ENCODE data around the gene PTX4.

Gene PTX4

GRCh38 chr16:1459967-1460366 is 28.8 kb downstream of the PTX4 start:
- Histone ChIP-seq H3K9ac (ENCODE audit: low read depth, low read length) (no peak overlapping the region), H3K27me3 (ENCODE audit: insufficient read depth, low read length) (no peaks in the 10 kb centered on the region), H3K36me3 (ENCODE audit: insufficient read depth, low read depth, low read length) (peaks cover 17% of the 10 kb centered on the region; the same call in 1 of the 2 replicates), H3K27ac (ENCODE audit: low read length) (no peak overlapping the region), H3K9me3 (ENCODE audit: insufficient read depth, low read depth, low read length) (no peaks in the 10 kb centered on the region), H3K4me1 (ENCODE audit: insufficient read depth, low read length) (no peaks in the 10 kb centered on the region), H3K4me3 (ENCODE audit: low read length) (no peak overlapping the region)

GRCh38 chr16:1458977-1459341 is 29.8 kb downstream of the PTX4 start:
- no peaks in the 10 kb centered on the region for H3K4me1 ChIP-seq (ENCODE audit: insufficient read depth, low read length)
- no peak overlapping the region for H3K4me3 ChIP-seq (ENCODE audit: low read length)
- H3K9me3 ChIP-seq (ENCODE audit: insufficient read depth, low read depth, low read length), result no peaks in the 10 kb centered on the region
- no peak overlapping the region for H3K9ac ChIP-seq (ENCODE audit: low read depth, low read length)
- peaks cover 24% of the 10 kb centered on the region for H3K36me3 ChIP-seq (ENCODE audit: insufficient read depth, low read depth, low read length)
- H3K27ac ChIP-seq (ENCODE audit: low read length), result no peak overlapping the region
- H3K27me3 ChIP-seq (ENCODE audit: insufficient read depth, low read length), result no peaks in the 10 kb centered on the region

GRCh38 chr16:1458336-1458976 is 30.3 kb downstream of the PTX4 start:
- peaks cover 29% of the 10 kb centered on the region for H3K36me3 ChIP-seq (ENCODE audit: insufficient read depth, low read depth, low read length)
- H3K9ac ChIP-seq (ENCODE audit: low read depth, low read length), result no peak overlapping the region
- no peaks in the 10 kb centered on the region for H3K4me1 ChIP-seq (ENCODE audit: insufficient read depth, low read length)
- no peak overlapping the region for H3K27ac ChIP-seq (ENCODE audit: low read length)
- no peaks in the 10 kb centered on the region for H3K9me3 ChIP-seq (ENCODE audit: insufficient read depth, low read depth, low read length)
- no peaks in the 10 kb centered on the region for H3K27me3 ChIP-seq (ENCODE audit: insufficient read depth, low read length)
- no peak overlapping the region for H3K4me3 ChIP-seq (ENCODE audit: low read length)

- no peaks in the 10 kb centered on the region for H3K27me3 ChIP-seq (ENCODE audit: insufficient read depth, low read length)
- H3K36me3 ChIP-seq (ENCODE audit: insufficient read depth, low read depth, low read length), result peaks cover 34% of the 10 kb centered on the region
- H3K9ac ChIP-seq (ENCODE audit: low read depth, low read length), result no peak overlapping the region
- no peak overlapping the region for H3K27ac ChIP-seq (ENCODE audit: low read length)
- no peaks in the 10 kb centered on the region for H3K9me3 ChIP-seq (ENCODE audit: insufficient read depth, low read depth, low read length)
- no peaks in the 10 kb centered on the region for H3K4me1 ChIP-seq (ENCODE audit: insufficient read depth, low read length)
- no peak overlapping the region for H3K4me3 ChIP-seq (ENCODE audit: low read length)
Observed at GRCh38 chr16:1457489-1458245, 31.1 kb downstream of the PTX4 start.

- Histone ChIP-seq H3K27me3 (ENCODE audit: insufficient read depth, low read length) (no peaks in the 10 kb centered on the region), H3K9me3 (ENCODE audit: insufficient read depth, low read depth, low read length) (no peaks in the 10 kb centered on the region), H3K36me3 (ENCODE audit: insufficient read depth, low read depth, low read length) (peaks cover 34% of the 10 kb centered on the region), H3K9ac (ENCODE audit: low read depth, low read length) (no peak overlapping the region), H3K27ac (ENCODE audit: low read length) (no peak overlapping the region), H3K4me3 (ENCODE audit: low read length) (no peak overlapping the region), H3K4me1 (ENCODE audit: insufficient read depth, low read length) (no peaks in the 10 kb centered on the region)
Observed at GRCh38 chr16:1456951-1457350, 31.8 kb downstream of the PTX4 start.

GRCh38 chr16:1455190-1456171 is 33.3 kb downstream of the PTX4 start:
- H3K4me1 ChIP-seq (ENCODE audit: insufficient read depth, low read length), result no peaks in the 10 kb centered on the region
- H3K4me3 ChIP-seq (ENCODE audit: low read length), result no peak overlapping the region
- H3K36me3 ChIP-seq (ENCODE audit: insufficient read depth, low read depth, low read length), result peaks cover 37% of the 10 kb centered on the region
- H3K27me3 ChIP-seq (ENCODE audit: insufficient read depth, low read length), result no peaks in the 10 kb centered on the region
- H3K27ac ChIP-seq (ENCODE audit: low read length), result no peak overlapping the region
- H3K9me3 ChIP-seq (ENCODE audit: insufficient read depth, low read depth, low read length), result no peaks in the 10 kb centered on the region
- no peak overlapping the region for H3K9ac ChIP-seq (ENCODE audit: low read depth, low read length)

- Histone ChIP-seq H3K27ac (ENCODE audit: low read length) (no peak overlapping the region), H3K4me1 (ENCODE audit: insufficient read depth, low read length) (no peaks in the 10 kb centered on the region), H3K4me3 (ENCODE audit: low read length) (no peak overlapping the region)
Observed at GRCh38 chr16:1454561-1454960, 34.2 kb downstream of the PTX4 start.

GRCh38 chr16:1453316-1453715 is 35.4 kb downstream of the PTX4 start:
- Histone ChIP-seq H3K36me3 (ENCODE audit: insufficient read depth, low read depth, low read length) (peaks cover 37% of the 10 kb centered on the region), H3K9ac (ENCODE audit: low read depth, low read length) (no peak overlapping the region), H3K4me1 (ENCODE audit: insufficient read depth, low read length) (no peaks in the 10 kb centered on the region), H3K27me3 (ENCODE audit: insufficient read depth, low read length) (no peaks in the 10 kb centered on the region), H3K4me3 (ENCODE audit: low read length) (no peak overlapping the region), H3K9me3 (ENCODE audit: insufficient read depth, low read depth, low read length) (no peaks in the 10 kb centered on the region), H3K27ac (ENCODE audit: low read length) (no peak overlapping the region)

More at GRCh38 chr16:1454561-1454960, 34.2 kb downstream of the PTX4 start:
- Histone ChIP-seq H3K9me3 (ENCODE audit: insufficient read depth, low read depth, low read length) (no peaks in the 10 kb centered on the region), H3K27me3 (ENCODE audit: insufficient read depth, low read length) (no peaks in the 10 kb centered on the region), H3K9ac (ENCODE audit: low read depth, low read length) (no peak overlapping the region), H3K36me3 (ENCODE audit: insufficient read depth, low read depth, low read length) (peaks cover 37% of the 10 kb centered on the region)

- Histone ChIP-seq H3K36me3 (ENCODE audit: insufficient read depth, low read depth, low read length) (peaks cover 43% of the 10 kb centered on the region), H3K4me3 (ENCODE audit: low read length) (no peak overlapping the region), H3K27me3 (ENCODE audit: insufficient read depth, low read length) (no peaks in the 10 kb centered on the region), H3K4me1 (ENCODE audit: insufficient read depth, low read length) (no peaks in the 10 kb centered on the region), H3K9ac (ENCODE audit: low read depth, low read length) (no peak overlapping the region), H3K27ac (ENCODE audit: low read length) (no peak overlapping the region), H3K9me3 (ENCODE audit: insufficient read depth, low read depth, low read length) (no peaks in the 10 kb centered on the region)
Observed at GRCh38 chr16:1452530-1452929, 36.2 kb downstream of the PTX4 start.

- no peak overlapping the region for H3K9ac ChIP-seq (ENCODE audit: low read depth, low read length)
Observed at GRCh38 chr16:1451702-1452392, 36.9 kb downstream of the PTX4 start.

GRCh38 chr16:1450841-1451240 is 37.9 kb downstream of the PTX4 start:
- Histone ChIP-seq H3K36me3 (ENCODE audit: insufficient read depth, low read depth, low read length) (peaks cover 41% of the 10 kb centered on the region), H3K9me3 (ENCODE audit: insufficient read depth, low read depth, low read length) (no peaks in the 10 kb centered on the region), H3K27me3 (ENCODE audit: insufficient read depth, low read length) (no peaks in the 10 kb centered on the region), H3K27ac (ENCODE audit: low read length) (no peak overlapping the region), H3K4me3 (ENCODE audit: low read length) (no peak overlapping the region), H3K4me1 (ENCODE audit: insufficient read depth, low read length) (no peaks in the 10 kb centered on the region), H3K9ac (ENCODE audit: low read depth, low read length) (no peak overlapping the region)

More at GRCh38 chr16:1451702-1452392, 36.9 kb downstream of the PTX4 start:
- H3K4me1 ChIP-seq (ENCODE audit: insufficient read depth, low read length), result no peaks in the 10 kb centered on the region
- H3K4me3 ChIP-seq (ENCODE audit: low read length), result no peak overlapping the region
- H3K27me3 ChIP-seq (ENCODE audit: insufficient read depth, low read length), result no peaks in the 10 kb centered on the region
- no peaks in the 10 kb centered on the region for H3K9me3 ChIP-seq (ENCODE audit: insufficient read depth, low read depth, low read length)
- no peak overlapping the region for H3K27ac ChIP-seq (ENCODE audit: low read length)
- peaks cover 43% of the 10 kb centered on the region for H3K36me3 ChIP-seq (ENCODE audit: insufficient read depth, low read depth, low read length)
